Activated CD4-positive, alpha-beta T cell treated with anti-CD3 and anti-CD28 coated beads for 24 hours (primary cell): ENCODE measurements around the gene CASP9.
"Not testable (repeated sequence)": the region's sequence is repeated elsewhere in the genome, so short reads cannot be mapped to it uniquely, and the experiment has no call there.

Experiments
- DNase-seq, 2 donors: peaks; one replicate each; pipeline ENCODE4 v3.0.0-alpha.2; 2020; ENCODE audit warnings: low read depth in 2 of 2

The CASP9 gene

GRCh38 chr1:15469361-15469760 lies 54.7 kb downstream of the CASP9 start:
- no peak for DNase-seq

GRCh38 chr1:15468145-15468544 lies 55.9 kb downstream of the CASP9 start:
- no peak for DNase-seq

GRCh38 chr1:15466955-15467625 lies 56.9 kb downstream of the CASP9 start:
- DNase-seq, result not testable (repeated sequence)

- DNase-seq, result no peak
Measured at GRCh38 chr1:15465674-15466073, 58.3 kb downstream of the CASP9 start.

GRCh38 chr1:15463926-15464322 lies 60.1 kb downstream of the CASP9 start:
- DNase-seq, result not testable (repeated sequence)

GRCh38 chr1:15463064-15463800 lies 60.8 kb downstream of the CASP9 start:
- DNase-seq, result not testable (repeated sequence)

- DNase-seq, result no peak
Measured at GRCh38 chr1:15460708-15461095, 63.3 kb downstream of the CASP9 start.

- DNase-seq, result no peak
Measured at GRCh38 chr1:15459771-15460707, 64.0 kb downstream of the CASP9 start.

GRCh38 chr1:15458388-15458787 lies 65.6 kb downstream of the CASP9 start:
- DNase-seq, result not testable (repeated sequence)

GRCh38 chr1:15457585-15457984 lies 66.4 kb downstream of the CASP9 start:
- DNase-seq, result no peak

- DNase-seq, result no peak
Measured at GRCh38 chr1:15456313-15456954, 67.6 kb downstream of the CASP9 start, which contains the start of gene CELA2A. CELA2A (plus strand) TSS chr1:15456732; CDS start chr1:15456754, 22 bp downstream.

- no peak for DNase-seq
Measured at GRCh38 chr1:15455522-15455921, 68.5 kb downstream of the CASP9 start.

- no peak for DNase-seq
Measured at GRCh38 chr1:15454256-15454655, 69.8 kb downstream of the CASP9 start.

- no peak for DNase-seq
Measured at GRCh38 chr1:15453734-15454133, 70.3 kb downstream of the CASP9 start.

- no peak for DNase-seq
Measured at GRCh38 chr1:15452866-15453571, 71.0 kb downstream of the CASP9 start.

GRCh38 chr1:15452216-15452615 lies 71.8 kb downstream of the CASP9 start:
- DNase-seq, result no peak

GRCh38 chr1:15451014-15451722 lies 72.8 kb downstream of the CASP9 start:
- no peak for DNase-seq

GRCh38 chr1:15449567-15449966 lies 74.4 kb downstream of the CASP9 start:
- no peak for DNase-seq

GRCh38 chr1:15448877-15449462 lies 75.0 kb downstream of the CASP9 start:
- no peak for DNase-seq

GRCh38 chr1:15446212-15446611 lies 77.8 kb downstream of the CASP9 start:
- no peak for DNase-seq
